Raji (cell line): ENCODE results near the gene PRKN.

Source experiments
- POLR2A ChIP-seq: IDR thresholded peaks from 2 replicates; pipeline ENCODE4 v1.6.1; 2011; ENCODE audit warnings: low read depth, low read length, control low read depth; ENCODE audit not compliant: insufficient read depth

Gene PRKN

GRCh38 chr6:162488444-162488843, 239.1 kb downstream of the PRKN start:
- TF ChIP-seq POLR2A = no peak

- TF ChIP-seq POLR2A = no peak
Observed at GRCh38 chr6:162485464-162485863, 242.1 kb downstream of the PRKN start.

GRCh38 chr6:162481938-162482337, 245.6 kb downstream of the PRKN start:
- TF ChIP-seq POLR2A = no peak

- TF ChIP-seq POLR2A = no peak
Observed at GRCh38 chr6:162481320-162481719, 246.2 kb downstream of the PRKN start.

- no peak for TF ChIP-seq POLR2A
Observed at GRCh38 chr6:162478192-162478671, 249.3 kb downstream of the PRKN start.

GRCh38 chr6:162474722-162475121, 252.8 kb downstream of the PRKN start:
- TF ChIP-seq POLR2A = no peak

GRCh38 chr6:162471842-162472241, 255.7 kb downstream of the PRKN start:
- no peak for TF ChIP-seq POLR2A

GRCh38 chr6:162468326-162468725, 259.2 kb downstream of the PRKN start:
- no peak for TF ChIP-seq POLR2A

- no peak for TF ChIP-seq POLR2A
Observed at GRCh38 chr6:162467679-162468078, 259.9 kb downstream of the PRKN start.

- TF ChIP-seq POLR2A = no peak
Observed at GRCh38 chr6:162463576-162463975, 264.0 kb downstream of the PRKN start.

GRCh38 chr6:162459985-162460384, 267.6 kb downstream of the PRKN start:
- TF ChIP-seq POLR2A = no peak

GRCh38 chr6:162450358-162450757, 277.2 kb downstream of the PRKN start:
- TF ChIP-seq POLR2A = no peak

- no peak for TF ChIP-seq POLR2A
Observed at GRCh38 chr6:162448294-162448693, 279.3 kb downstream of the PRKN start.

- TF ChIP-seq POLR2A = no peak
Observed at GRCh38 chr6:162443101-162443500, 284.5 kb downstream of the PRKN start.

GRCh38 chr6:162442687-162443086, 284.9 kb downstream of the PRKN start:
- TF ChIP-seq POLR2A = no peak

GRCh38 chr6:162441991-162442390, 285.6 kb downstream of the PRKN start:
- TF ChIP-seq POLR2A = no peak

GRCh38 chr6:162438980-162439379, 288.6 kb downstream of the PRKN start:
- no peak for TF ChIP-seq POLR2A

- TF ChIP-seq POLR2A = no peak
Observed at GRCh38 chr6:162435071-162435470, 292.5 kb downstream of the PRKN start.

GRCh38 chr6:162421004-162421403, 306.6 kb downstream of the PRKN start:
- TF ChIP-seq POLR2A = no peak
